HG03196 (cell line): ENCODE measurements around the gene ATP13A5.

Experiments used
- ATAC-seq: cut with Tn5 transposase; IDR thresholded peaks from one replicate; pipeline ENCODE4 v1.9.1; 2021; ENCODE audit not compliant: unreplicated experiment

ATP13A5 gene, protein sequence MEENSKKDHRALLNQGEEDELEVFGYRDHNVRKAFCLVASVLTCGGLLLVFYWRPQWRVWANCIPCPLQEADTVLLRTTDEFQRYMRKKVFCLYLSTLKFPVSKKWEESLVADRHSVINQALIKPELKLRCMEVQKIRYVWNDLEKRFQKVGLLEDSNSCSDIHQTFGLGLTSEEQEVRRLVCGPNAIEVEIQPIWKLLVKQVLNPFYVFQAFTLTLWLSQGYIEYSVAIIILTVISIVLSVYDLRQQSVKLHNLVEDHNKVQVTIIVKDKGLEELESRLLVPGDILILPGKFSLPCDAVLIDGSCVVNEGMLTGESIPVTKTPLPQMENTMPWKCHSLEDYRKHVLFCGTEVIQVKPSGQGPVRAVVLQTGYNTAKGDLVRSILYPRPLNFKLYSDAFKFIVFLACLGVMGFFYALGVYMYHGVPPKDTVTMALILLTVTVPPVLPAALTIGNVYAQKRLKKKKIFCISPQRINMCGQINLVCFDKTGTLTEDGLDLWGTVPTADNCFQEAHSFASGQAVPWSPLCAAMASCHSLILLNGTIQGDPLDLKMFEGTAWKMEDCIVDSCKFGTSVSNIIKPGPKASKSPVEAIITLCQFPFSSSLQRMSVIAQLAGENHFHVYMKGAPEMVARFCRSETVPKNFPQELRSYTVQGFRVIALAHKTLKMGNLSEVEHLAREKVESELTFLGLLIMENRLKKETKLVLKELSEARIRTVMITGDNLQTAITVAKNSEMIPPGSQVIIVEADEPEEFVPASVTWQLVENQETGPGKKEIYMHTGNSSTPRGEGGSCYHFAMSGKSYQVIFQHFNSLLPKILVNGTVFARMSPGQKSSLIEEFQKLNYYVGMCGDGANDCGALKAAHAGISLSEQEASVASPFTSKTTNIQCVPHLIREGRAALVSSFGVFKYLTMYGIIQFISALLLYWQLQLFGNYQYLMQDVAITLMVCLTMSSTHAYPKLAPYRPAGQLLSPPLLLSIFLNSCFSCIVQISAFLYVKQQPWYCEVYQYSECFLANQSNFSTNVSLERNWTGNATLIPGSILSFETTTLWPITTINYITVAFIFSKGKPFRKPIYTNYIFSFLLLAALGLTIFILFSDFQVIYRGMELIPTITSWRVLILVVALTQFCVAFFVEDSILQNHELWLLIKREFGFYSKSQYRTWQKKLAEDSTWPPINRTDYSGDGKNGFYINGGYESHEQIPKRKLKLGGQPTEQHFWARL

DNA sequence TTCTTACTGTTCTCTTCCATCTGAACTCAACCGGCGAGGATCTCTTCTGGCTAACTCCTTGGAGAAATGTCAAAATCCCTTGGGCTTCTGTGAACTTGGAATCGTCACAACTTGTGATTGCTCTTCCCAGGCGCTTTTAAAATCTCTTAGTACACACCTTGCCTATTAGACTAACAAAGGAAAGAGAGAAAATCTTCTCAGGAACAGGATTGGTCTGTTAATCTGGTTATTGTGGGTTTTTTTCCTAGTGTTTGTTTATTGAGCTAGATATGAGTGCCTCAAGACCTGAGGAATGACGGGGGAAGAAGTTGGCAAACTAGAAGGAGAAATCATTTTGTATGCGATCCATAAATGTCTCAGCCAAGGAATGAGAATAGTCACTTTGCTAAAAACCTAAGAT, at the start of gene ATP13A5:
Gene ATP13A5 (minus strand): TSS at position 48 of the 400 bp plus-strand sequence. CDS start 28 bp downstream, at position 20.
- ATAC-seq: no peak

DNA sequence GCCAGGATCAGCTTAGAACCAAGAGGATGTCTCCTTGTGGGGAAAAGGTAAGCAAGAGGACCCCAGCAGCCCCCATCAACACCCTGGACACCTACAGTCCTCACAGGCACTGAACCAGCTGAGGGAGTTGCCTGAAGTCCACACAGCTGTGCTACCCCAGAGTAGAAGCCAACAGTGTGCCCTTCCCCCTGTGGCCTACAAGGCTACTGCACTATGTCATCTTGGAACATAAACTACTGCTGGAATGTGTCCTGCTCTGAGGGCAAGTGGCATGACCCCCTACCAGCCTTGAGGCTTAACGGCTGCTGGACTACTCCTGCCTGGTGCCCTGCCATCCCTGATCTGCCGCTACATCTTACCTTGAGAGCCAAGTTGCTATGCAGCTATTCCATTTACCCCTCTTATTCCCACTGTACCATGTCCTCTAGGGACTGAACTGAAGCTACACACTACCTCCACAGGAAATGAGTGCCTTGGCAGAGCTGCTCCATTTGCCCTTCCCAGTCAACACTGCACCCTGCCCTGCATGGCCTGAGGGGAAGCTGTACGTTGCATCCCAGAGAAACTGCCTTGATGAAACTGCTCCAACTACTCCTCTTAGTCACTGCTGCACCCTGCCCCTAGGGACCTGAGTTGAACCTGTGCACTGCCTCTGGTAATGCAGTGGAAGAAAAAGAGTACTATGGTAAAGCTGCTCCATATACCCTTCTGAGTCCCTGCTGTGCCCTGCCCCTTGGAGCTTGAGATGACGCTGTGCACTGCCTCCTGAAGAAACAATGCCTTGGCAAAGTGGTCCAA, 40.2 kb upstream of the ATP13A5 start:
- ATAC-seq: no peak

DNA sequence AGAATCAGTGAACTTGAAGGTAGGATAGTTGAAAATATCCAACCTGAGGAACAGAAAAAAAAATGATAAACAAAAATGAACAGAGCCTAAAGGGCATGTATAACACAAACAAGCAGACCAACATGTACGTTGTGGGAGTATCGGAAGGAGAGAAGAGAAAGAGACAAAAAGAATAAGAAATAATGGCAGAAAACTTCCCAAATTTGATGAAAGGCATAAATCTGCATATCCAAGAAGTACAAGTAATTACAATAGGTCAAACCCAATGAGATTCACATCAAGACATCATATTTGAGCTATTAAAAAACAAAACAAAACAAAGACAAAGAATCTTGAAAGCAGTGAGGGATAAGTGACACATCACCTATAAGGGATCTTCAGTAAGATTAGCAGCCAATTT, 38.1 kb upstream of the ATP13A5 start:
- no peak for ATAC-seq

DNA sequence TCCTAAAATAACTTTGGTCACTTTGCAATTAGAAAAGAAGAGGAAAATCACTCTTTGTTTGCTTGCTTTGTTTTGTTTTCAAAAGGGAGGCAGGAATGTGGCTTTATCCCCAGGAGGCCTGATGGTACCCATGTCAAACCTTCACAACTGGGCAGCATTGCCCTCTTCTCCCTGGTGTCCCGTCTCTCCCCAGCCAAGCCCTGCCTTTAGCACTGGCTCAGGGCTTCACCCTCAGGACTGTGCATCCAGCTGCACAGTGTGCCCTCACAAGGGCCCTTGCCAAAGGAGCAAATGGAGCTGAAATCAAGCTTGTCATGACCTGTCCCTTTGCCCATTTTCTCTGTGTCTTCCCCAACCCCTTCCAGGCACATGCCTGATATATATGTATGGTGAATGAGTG, 29.1 kb upstream of the ATP13A5 start:
- ATAC-seq: no peak

DNA sequence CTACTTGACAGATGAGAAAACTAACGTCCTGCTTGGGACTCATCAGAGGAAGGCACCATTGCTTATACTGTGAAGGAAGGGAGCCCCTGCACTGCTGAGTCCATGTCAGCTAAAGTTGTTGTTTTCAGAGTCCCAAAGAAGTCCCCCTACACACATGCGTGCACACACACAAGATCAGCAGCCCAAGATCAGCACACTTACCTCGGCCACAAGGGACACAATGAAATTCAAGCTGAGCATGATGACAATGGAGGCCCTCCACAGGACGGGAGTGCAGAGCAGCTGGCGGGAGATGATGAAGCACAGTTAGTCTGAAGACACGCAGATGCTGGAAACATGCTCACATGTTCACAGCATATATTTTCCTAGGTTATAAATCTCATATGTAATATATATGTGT, 28.6 kb upstream of the ATP13A5 start:
- ATAC-seq: no peak

DNA sequence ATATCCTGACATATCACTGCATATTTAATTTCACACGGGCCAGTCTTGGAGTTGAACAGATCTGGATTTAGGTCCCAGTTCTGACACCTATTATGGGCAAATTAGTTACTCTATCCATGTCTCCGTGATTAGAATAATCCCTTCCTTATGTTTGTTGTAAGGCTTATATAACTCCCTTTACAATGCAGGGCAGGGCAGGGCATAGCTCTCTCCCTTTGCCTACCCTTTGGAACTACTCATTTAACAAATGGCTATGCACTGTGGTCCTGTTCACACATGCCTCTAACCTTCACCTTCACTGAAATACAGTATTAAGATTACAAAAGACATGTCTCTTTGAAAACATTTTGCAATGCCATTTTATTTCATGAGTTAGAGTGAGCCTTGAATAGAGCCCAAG, 24.8 kb upstream of the ATP13A5 start:
- no peak for ATAC-seq

DNA sequence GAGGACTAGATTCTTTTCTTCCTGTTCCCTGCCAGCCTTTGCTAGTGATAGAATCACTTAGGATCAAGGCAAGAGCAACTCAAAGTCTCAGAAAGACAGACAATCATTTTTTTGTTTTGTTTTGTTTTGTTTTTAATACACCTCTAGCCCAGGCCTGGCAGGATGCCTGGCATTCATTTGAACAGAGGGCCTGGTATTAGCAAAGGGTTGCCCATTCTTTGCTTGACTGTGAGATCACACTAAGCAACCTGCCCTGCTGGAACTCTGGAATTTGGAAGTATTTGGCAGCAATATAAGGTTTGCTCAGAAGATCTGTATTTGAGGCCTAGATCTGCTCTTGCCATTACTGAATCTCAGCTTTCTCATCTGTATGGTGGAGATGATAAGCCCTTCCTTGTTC, 21.8 kb upstream of the ATP13A5 start:
- no peak for ATAC-seq

DNA sequence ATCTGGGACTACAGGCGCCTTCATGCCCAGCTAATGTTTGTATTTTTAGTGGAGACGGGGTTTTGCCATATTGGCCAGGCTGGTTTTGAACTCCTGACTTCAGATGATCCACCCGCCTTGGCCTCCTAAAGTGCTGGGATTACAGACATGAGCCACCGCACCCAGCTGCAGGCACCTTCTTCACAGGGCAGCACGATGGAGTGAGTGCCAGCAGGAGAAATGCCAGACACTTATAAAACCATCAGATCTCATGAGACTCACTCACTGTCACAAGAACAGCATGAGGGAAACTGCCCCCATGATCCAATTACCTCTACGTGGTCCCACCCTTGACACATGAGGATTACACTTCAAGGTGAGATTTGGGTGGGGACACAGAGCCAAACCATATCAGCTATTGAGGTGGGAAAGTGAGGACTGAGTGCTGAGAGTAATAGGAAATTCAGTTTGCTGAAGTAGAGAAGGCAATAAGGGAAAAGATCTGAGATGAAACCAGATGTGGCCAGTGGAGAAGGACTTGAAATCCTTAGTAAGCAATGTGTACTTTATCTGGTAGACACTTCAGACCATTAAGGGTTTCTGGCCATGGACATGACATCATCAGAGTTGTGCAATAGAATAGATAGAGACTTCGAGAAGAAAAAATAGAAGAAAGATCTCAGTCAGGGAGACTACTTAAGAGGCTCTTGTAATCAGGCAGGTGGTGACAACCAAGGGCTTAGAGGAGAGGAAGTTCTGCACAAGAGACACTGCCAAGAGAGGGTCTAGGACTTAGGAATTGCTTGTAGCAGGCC, 18.1 kb upstream of the ATP13A5 start:
- no peak for ATAC-seq

DNA sequence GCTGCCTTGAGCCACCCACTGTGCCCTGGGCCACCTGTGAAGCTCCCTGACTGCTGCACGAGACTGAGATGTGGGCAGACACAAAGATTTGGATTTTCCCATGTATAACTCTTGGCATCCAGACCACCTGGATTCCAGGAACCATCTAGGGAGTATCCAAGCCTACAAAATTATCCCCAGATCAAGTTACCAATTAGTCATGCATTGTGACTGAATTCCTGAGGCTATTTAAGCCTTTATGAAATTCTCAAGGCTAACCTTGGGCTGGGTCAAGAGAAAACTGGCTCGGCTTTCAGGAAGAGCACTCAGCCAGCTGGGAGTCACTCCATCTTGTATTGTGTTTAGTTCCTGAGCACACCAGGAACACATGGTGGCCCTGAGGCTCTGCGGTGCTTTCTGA, 13.3 kb upstream of the ATP13A5 start:
- no peak for ATAC-seq

DNA sequence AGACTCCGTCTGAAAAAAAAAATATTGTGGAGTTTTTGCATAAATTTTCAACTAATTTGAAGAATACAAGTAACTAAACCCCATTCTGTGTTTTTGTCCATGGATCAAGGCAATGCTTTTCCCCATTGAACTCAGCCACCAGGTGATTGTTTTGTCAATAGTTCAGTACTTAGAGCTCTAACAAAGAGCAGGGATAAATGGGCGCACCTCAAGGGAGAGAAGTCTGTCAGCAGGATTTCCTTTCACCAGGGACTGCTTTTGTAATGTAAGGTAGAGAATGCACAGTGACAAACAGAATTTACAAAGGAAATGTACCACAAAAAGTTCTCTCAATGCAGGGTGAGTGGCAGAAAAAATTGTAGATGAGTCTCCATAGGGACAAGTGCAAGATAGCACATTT, 10.8 kb upstream of the ATP13A5 start:
- ATAC-seq: no peak

DNA sequence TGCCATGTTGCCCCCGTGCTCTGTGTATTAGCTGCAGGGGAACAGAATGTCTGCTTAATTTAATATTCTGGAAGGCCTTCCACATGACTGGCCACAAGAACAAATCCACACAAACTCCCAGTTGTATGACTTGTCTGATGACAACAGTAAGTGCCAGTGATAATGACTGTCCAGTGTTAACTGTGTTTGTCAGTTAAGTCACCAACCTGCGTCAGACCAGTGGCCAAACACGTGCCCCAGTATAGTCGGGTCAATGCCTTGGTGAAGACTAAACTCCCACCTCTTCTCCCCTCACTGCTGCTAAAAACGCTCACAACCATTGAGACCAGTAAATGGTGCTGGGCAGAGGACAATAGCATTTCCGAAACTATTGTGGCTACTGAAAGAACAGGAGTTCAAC, 9.8 kb upstream of the ATP13A5 start:
- ATAC-seq: no peak

DNA sequence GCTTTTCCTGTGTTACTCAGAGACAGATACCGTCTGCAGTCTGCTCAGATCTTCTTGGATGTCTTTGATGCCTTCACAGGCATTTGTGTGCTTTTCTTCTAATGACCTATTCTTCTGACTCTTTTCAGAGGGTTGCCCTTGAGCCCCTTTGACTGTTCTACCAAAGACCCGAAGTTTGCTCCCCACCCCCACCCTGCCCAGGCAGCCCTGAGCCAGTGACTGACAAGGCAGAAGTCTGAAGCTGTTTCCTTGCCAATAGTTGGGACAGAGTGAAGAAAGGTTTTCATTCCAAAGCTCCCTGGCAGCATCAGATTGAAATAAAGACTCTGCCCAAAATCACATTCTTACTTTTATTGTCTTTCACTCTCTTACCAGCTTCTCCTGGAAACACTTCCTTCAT, 9.0 kb upstream of the ATP13A5 start:
- no peak for ATAC-seq

DNA sequence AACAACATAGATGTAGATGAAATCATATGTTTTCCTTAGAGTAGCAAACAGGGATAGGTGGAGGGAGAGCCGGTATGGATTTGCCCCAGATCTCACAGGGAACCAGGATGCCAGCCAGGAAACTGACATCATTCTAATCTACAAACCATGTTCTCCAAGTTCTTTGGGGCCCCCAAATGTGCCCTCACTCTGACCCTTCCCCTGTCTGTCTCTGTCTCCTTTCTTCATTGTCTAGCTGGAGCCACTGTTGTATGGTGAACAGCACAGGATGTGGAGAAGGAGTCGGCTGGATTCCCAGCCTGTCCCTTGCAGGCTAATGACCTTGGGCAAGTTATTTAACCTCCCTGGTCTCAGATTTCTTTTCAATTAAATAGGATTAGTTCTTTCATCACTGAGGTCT, 962 bp downstream of the ATP13A5 start:
- ATAC-seq: no peak

DNA sequence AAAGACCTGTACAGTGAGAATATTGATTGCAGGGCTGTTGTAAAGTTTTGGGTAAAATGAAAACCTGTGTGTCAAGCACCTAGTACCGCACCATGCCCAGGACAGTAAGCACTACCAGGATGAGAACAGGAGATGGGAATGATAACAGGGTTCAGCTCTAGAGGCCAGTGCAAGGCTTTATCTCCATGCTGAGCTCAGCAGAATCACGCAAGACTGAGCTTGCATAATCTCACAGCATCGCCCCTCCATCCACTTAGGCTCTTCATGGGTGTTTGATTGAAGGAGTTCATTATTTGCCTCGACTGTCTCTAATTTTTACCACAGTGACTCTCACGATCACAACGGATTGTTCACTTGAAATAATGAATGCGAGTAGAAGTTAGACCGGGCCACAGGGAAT, 2.9 kb downstream of the ATP13A5 start:
- no peak for ATAC-seq

DNA sequence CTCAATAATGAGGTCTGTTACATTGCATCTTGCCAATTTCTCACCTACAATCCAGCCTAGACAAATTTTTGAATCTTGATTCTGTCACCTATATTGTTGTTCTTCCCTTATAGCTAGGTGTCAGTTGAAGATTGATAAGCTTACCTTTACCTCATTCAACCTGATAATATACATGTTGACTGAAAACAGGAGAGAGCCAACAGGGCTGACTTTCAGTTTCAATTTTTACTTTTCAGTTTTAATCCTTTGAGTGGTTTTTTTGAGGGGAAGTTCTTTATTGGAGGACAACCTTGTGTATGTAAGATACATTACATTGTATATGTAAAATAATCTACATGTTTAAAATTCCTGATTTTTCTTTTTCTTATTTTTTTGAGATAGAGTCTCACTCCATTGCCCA, 5.8 kb downstream of the ATP13A5 start:
- ATAC-seq: no peak

DNA sequence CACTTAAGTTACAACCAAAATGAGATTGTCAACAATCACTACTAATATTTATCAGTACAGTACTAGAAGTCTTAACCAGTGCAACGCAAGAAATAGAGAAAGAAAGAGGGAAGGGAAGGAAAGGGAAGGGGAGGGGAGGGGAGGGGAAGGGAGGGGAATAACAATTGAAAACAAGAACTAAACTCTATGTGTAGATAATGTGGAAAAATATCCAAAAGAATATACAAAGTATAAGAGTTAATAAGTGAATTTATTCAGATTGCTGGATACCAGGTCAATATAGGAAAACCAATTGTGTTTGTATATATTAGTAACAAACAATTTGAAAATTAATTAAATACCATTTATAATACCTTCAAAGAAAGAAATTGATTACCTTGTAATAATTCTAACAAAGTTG, 10.7 kb downstream of the ATP13A5 start:
- ATAC-seq: no peak

DNA sequence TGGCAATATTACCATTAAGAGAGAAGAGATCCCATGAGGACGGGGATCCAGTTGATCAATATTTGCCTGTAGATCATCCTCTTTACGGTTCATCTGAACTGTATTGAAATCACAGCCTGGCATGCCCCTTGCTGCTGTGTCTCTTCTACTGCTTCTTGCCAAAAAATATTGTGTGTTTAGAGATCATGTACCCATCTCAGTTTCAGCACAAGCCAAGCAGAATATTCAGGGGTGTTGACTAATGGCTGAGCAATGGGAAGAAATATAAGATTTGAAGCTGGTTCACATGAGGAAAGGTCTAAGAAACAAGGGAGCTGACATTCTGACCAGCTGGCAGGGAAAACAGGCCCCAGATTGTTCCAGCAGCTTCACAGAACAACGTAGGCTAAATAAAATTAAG, 21.3 kb downstream of the ATP13A5 start:
- ATAC-seq: no peak

DNA sequence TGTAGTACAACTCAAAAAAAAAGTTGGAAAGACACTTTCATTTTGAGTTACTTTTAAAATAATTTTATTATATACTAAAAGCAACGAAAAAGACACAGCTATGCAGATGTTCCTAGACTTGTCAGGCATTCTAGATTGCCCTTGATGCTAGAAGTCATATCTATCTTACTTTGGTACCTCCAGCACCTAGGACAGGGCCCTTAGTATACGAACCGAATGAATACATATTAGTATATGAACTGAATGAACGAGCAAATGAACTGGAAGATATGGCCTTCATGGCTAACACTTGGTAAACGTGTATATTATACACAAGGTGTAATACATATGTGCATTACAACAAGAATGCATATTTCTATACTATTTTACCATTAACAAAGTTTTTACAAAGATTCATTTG, 24.1 kb downstream of the ATP13A5 start:
- no peak for ATAC-seq

DNA sequence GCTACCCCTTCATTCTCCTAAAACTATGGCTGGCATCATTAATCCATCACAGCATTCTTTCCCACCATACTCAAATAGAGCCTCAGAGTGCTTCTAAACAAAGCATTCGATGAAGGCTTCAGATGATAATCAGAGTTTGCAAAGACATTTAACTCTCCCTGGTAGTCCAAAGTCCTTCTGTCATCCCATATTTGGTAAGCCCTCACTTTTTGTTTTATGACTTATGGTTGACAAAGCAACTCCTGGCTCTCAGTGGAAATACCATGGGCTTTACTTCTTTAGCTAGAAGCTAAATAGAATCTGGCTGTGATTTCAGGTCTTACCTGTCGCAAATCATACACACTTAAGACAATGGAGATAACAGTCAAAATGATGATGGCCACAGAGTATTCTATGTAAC, 27.8 kb downstream of the ATP13A5 start:
- no peak for ATAC-seq

DNA sequence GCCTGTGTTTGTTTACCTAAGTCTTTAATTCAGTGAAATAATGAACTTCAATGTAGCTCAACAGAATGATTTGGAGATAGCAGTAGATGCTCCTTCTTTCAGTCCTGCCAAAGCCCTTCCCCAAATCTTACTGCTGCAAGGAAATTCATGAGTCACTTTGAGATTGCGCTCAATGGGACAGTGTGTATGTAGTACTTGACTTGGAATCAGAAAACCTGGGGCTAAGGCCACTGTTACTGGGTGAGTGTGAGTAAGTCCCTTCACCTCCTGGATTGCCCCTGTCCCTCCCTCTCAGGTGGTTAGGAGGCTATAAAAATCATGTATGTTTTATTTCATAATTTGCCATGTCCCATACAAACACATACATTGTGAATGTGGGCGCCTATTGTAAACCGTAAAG, 29.9 kb downstream of the ATP13A5 start:
- ATAC-seq: no peak
